HG03064 (cell line): ENCODE measurements around the gene UNC5CL.

Source experiments
- ATAC-seq: cut with Tn5 transposase; IDR thresholded peaks from one replicate; pipeline ENCODE4 v1.9.1; 2021; ENCODE audit warnings: low read depth; ENCODE audit not compliant: unreplicated experiment

The UNC5CL gene

DNA sequence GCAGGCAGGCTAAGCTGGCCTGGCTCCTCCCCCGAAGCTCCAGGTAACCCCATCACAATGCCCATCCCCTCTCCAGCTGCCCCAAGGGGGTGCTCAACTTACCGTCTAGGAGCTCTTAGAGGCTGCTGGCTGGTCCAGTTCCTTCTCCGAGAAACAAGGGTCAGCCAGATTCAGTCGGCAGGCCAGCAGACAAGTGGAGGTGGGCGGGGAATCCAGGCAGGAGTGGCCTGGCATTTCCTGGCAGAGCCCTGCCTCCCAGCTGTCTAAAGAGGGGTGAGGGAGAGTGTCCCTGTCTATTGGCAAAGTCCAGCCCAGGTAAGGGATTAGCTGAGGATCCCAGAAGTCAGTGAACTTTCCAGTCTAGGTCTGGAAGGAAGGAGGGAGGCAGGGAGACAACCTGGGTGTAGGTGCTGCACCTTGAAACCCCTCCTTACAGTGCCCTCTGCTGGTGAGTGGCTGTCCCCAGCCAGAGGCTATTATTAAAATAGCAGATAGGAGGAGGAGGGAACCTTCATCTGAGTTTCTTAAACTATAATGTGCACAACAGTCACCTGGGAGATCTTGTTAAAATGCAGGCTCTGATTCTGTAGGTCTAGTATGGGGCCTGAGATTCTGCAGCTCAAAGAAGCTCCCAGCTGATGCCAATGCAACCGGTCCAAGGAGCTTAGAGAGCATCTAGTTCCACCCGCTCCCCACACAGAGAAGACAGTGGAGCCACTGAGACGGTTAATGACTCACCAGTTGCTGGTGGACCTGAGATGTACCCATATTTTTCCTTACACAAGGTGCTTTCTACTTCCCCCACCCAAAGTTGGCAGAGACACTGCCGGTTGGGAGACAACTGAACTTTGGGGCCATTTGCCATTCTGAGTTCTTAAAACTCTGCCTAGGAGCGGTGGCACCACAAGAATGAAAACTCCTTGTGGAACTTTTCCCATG lies at the start of gene UNC5CL:
TSS of gene UNC5CL (minus strand) at position 162 of the 939 bp plus-strand sequence. CDS start 4,147 bp downstream, outside the sequence.
- no peak for ATAC-seq

DNA sequence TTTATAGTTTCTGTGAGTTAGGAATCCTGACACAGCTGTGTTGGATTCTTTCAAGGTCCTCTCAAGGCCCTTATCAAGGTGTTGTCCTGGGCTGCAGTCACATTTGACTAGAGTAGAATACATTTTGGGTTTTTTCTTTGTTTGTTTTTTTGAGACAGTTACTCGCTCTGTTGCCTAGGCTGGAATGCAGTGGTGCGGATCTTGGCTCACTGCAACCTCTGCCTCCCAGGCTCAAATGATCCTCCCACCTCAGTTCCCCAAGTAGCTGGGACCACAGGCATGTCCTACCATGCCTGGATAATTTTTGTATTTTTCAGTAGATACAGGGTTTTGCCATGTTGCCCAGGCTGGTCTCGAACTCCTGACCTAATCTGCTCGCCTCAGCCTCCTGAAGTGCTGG lies 49.4 kb upstream of the UNC5CL start:
- no peak for ATAC-seq

DNA sequence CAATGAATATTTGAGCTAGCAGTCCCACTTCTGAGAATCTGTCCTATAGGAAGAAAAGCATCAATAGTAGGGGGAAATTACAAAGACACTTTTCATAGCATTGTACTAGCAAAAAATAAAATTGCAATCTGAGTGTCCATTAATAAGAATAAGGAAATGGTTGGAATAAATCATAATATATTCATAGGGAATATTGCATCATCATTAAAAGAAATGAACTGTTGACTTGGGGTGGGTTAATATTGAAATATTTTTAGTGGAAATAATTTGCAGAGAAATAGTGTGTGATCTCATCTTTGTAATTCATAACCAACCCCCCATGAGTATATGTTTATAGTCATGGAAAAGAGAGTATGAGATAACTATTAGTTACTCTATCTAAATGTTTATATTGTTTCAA lies 46.2 kb upstream of the UNC5CL start:
- ATAC-seq = no peak

GRCh38 chr6:41083072-41083471 lies 44.1 kb upstream of the UNC5CL start:
- no peak for ATAC-seq

- ATAC-seq = no peak
Measured at GRCh38 chr6:41080621-41081020, 41.6 kb upstream of the UNC5CL start.

- ATAC-seq = no peak
Measured at GRCh38 chr6:41079080-41079479, 40.1 kb upstream of the UNC5CL start.

- no peak for ATAC-seq
Measured at GRCh38 chr6:41078101-41078500, 39.1 kb upstream of the UNC5CL start.

- no peak for ATAC-seq
Measured at GRCh38 chr6:41077536-41077935, 38.5 kb upstream of the UNC5CL start.

- ATAC-seq = no peak
Measured at GRCh38 chr6:41075651-41076626, 36.9 kb upstream of the UNC5CL start.

DNA sequence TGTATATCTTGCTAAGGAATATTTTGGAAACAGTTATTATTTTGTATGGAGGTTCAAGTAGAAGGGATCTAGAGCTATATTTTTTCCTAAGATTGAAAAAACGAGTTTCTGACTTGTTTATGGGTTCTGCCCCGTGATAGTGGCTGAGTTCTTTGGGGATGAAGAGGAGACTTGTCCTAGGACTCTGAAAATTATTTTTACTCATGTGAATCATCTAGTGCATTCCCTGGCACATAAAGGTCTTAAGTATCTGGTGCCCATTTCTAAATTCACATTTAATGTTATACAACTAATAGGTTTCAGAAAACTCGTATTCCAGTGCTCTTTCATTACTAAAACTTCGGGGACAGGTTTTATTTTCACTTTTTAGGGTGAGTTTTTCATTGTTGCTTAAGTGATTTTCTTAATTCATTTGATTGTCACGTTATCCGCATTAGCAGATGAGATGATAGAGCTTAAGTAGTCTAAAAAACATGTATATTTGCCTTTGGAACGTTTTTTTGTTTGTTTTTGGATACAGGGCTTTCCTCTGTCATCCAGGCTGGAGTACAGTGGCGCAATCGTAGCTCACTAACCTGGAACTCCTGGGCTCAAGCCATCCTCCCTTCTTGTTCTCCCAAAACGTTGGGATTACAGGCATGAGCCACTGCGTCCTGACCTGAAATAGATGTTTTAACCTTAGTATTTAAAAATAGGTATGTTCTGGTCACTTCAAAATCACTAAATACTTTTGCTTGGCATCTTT lies 35.8 kb upstream of the UNC5CL start:
- no peak for ATAC-seq

DNA sequence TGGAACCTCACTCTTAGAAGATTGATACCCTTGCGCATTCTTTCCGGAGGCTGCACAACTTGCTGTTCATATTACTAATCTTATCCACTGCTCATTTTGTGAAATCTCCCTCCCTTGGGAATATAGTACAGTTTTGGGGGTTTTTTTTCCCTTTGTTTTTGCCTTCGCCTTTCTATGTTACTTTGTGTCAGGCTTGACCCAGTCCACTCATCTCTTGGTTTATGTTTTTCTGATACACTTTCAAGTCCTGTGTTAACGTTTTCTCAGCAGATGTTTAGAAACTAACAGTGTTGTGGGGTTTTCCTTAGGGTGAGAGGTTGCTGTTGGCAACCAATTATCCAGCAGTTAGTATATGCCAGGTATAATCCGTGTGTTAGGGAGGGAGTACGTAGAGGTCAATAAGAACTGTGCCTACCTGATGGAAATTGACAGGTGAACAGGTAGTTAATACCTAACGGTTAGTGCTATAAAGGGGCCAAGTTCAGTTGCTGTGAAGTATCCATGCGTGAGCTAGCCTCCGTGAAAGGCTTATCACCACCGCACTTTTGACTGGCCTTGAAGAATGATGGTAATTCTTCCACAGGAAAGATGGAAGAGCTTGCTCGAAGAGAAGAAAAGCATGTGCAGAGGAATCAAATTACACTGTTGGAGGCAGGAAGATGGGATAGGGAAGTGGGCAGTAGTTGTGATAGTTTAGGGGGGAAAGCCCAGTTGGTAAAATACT lies 35.1 kb upstream of the UNC5CL start:
- no peak for ATAC-seq

DNA sequence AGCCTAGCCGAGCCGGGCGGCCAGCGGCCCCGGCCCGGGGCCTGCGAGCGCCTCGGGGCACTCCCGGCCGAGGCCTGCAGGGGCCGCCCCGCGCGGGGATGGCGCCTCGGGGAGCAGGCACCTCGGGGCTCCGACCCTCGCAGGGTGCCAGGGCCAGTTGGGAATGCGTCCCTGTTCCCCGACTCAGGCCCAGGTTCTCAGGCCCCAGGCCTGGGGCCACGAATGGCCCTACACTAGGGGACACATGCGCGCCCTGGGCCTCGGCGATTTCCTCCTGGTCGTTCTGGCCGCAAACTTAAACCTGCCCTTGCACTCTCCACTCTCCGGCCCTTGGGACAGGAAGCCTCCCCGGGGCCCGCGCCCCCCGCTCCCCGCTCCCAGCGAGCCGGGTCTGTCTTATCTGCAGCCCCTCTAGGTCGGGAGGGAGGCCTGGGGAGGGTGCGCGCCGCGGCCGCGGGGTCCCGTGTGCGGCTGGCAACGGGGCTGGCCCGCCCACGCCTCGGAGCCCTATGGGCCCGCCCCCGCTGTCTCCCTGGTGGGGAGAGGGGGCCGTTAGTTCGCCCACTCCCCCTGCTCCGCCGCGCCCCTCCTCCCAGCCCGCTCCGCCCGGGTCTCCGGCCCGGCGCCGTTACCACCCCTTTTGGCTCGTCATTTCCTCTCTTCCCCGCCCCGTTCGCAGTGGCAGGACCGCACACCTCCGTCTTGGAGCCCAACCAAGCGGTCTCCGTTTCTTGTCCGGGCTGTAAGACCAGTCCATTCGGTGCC lies 34.4 kb upstream of the UNC5CL start:
- peak; percentile 33 for ATAC-seq

DNA sequence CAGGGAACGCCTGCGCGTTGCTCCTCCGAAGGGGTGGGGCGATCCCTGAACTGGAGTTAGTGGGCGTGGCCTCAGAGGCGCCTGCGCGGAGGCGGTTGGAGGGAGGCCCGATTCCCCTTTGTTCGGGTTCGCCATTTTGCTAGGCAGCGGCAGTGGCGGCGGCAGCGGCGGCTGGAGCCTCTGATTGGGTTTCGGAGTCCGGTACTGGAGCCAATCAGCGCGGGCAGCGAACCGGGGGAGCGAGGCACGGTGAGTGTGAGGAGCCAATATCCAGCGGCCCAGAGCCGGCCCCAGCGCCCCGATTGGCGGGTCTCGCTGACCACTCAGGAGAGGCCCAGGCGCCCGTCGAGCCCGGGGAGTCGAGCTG lies 33.8 kb upstream of the UNC5CL start, which contains the start of gene NFYA:
TSS of gene NFYA (plus strand) at position 139 of the 367 bp plus-strand sequence. CDS start 6,116 bp downstream, outside the sequence.
- ATAC-seq = peak; percentile 53

DNA sequence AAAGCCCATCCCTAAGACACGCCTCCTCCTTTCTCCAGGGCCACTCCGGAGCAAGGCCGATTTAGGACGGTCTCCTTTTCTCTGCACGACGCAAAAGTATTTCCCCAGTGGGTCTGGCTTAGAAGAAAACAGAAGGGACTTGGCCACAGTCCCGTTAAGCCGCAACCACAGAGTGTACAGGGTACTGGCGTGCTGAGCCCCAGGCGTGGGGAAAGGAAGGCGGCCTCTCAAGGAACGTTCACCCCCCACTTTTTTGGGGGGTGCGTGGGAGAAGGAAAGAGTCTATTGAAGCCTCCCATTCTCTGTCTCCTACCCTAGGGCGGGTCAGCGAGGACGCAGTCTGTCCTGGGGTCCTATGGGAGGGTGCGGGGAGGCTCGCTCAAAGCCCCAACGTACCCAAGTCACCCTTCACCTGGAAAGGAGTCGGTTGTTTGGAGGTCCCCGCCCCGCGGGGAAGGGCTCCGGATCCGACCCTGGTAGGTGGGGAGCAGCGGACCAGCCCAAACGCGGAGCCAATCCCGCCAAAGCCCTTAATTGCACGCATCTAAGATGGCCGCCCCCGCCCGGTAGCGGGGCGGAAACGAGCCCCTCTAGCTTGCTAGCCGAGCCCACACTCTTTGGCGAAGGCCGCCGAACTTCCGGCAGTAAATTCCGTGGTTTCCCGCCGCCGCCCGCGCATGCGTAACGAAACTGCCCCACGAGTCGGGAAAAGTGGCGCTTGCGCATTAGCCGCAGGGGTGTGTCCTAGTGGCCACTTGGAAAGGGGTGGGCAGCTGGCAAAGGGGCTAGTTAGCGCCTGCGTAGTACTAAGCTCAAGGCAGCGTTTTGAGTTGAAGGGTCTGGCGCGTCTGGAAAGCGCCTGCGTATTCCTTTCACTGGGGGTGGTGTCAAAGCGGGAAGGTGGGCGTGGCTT lies 33.2 kb upstream of the UNC5CL start, which contains the start of gene OARD1:
TSS of gene OARD1 (minus strand) at position 434 of the 913 bp plus-strand sequence. CDS start 722 bp downstream, outside the sequence.
- ATAC-seq = peak; percentile 53

DNA sequence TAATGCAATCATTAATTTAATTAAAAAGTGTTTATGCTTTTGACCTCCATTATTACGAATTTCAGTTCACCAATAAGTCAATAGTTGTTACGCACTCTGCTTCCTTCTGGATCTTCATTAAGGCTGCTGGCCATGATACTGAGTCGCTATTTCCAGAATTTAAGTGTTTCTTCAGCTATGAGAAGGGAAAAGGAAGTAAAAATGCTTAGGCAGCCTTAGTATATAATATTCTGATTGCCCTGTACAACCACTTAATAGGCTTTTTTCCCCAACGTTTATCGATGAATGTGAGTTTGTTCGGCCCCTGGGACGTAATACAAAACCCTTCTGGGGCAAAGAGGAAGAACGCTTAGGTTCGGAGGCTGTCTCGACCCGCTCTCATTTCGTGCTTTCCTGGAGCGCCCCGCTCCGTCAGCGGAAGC lies 32.5 kb upstream of the UNC5CL start:
- no peak for ATAC-seq

DNA sequence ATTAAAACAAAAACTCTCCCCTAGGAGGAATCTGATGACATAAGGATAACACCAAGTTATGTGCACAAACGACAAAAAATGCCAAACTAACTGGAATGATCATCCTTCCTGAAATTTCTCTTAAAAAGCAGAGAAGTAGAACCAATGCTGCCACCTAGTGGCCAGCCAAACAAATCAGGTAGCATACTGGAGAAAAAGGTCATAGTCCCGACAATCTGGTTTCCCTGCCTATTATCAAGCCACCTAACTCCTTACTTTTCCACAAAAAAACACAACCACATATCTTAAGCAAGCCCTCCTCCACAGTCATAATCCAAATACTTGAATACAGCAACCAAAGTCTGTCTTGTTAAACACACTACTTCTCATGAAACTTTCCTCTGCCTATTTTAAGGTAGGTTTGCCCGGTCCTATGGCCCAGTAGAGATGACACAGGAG lies 27.9 kb upstream of the UNC5CL start:
- ATAC-seq = no peak

DNA sequence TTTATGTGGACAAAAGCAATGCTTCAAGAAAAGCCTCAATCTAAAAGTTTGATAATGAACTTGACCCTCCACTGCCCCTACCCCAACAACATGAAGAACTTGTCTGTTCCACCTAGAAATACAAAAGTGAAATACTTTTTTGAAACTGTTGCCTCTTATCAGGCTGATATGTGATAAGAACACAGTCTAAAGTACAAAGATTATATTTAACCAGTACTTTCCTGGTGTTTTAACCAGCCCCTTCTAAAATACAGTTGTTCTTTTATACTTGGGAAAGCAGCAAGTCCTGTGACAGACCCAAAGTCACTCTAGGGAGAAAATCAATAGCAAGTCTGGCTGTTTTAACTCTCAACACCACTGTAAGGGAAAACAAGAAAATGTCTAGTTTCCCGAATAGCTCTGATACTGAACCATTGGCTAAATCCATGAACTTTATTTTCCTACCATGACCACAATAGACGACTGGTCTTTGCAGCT lies 26.6 kb upstream of the UNC5CL start:
- no peak for ATAC-seq

- no peak for ATAC-seq
Measured at GRCh38 chr6:41064841-41065240, 25.8 kb upstream of the UNC5CL start.
